Cardiac muscle cell (in vitro differentiated cells and primary cell): ENCODE data around the gene CCDC81. TPM values are rescaled to one million over a fixed set of nuclear protein-coding genes. Genes with fewer than 3 reads are reported as not detected.

Experiments
- DNase-seq, 2 donors: peaks; one replicate each; pipeline versions ENCODE4 v3.0.0 to v3.0.0-alpha.2; 2010 to 2017; ENCODE audit warnings: low read depth in 1 of 2, low spot score in 1 of 2
- H3K27ac ChIP-seq: fragments of 200-600 bp; sonication (generic); 2 replicates; pipeline ENCODE4 v1.5.1; 2016
- H3K27me3 ChIP-seq: fragments of 200-600 bp; sonication (generic); 2 replicates; pipeline ENCODE4 v1.6.0; 2016; ENCODE audit warnings: control low read depth
- H3K36me3 ChIP-seq: fragments of 200-600 bp; sonication (generic); 2 replicates; pipeline ENCODE4 v1.5.1; 2016; ENCODE audit warnings: control low read depth
- H3K4me1 ChIP-seq: fragments of 200-600 bp; sonication (generic); 2 replicates; pipeline ENCODE4 v1.8.1; 2017; ENCODE audit warnings: low read depth, mild to moderate bottlenecking, mixed run types
- H3K4me3 ChIP-seq: fragments of 200-600 bp; sonication (generic); 2 replicates; pipeline ENCODE4 v1.5.1; 2016; ENCODE audit warnings: mild to moderate bottlenecking
- H3K9me3 ChIP-seq: fragments of 200-600 bp; sonication (generic); 2 replicates; pipeline ENCODE4 v1.5.1; 2017; ENCODE audit warnings: low read depth, mild to moderate bottlenecking, control low read depth
- CTCF ChIP-seq: IDR thresholded peaks from 2 replicates; pipeline ENCODE4 v1.5.1; 2012; ENCODE audit warnings: low read depth, mild to moderate bottlenecking, low read length
- polyA plus RNA-seq: library from polyadenylated mRNA; unstranded; fragments of >200 nt; fragmentation: Nextera tagmentation; extraction: Ambion mirVana; gene quantifications from 2 replicates; pipeline ENCODE4 v1.2.1, GENCODE V29; 2016
- total RNA-seq: library from RNA; depleted of rRNA; stranded (reverse); fragments of >200 nt; gene quantifications from 2 replicates; pipeline ENCODE4 v1.2.3, GENCODE V29; 2016

The CCDC81 gene
- total and polyA plus RNA-seq, 2 experiments from 2014 or later = 2.6 to 3.2 TPM

DNA sequence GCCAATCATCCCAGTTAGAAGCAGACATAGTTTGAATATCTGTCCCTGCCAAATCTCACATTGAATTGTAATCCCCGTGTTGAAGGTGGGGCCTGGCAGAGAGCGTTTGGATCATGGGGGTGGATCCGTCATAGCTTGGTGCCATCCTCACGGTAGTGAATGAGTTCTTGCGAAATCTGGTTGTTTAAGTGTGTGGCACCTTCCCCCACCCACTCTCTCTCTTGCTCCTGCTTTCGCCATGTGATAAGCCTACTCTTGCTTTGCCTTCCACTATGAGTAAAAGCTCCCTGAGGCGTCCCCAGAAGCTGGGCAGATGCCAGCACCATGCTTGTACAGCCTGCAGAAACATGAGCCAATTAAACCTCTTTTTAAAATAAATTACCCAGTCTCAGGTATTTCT lies 5.0 kb upstream of the CCDC81 start:
- TF ChIP-seq CTCF = no peak
- Histone ChIP-seq H3K4me1 (no peaks in the 10 kb centered on the region), H3K9me3 (no peaks in the 10 kb centered on the region), H3K4me3 (no peak overlapping the region), H3K27ac (no peak overlapping the region), H3K27me3 (no peaks in the 10 kb centered on the region), H3K36me3 (no peaks in the 10 kb centered on the region)
- DNase-seq = no peak

DNA sequence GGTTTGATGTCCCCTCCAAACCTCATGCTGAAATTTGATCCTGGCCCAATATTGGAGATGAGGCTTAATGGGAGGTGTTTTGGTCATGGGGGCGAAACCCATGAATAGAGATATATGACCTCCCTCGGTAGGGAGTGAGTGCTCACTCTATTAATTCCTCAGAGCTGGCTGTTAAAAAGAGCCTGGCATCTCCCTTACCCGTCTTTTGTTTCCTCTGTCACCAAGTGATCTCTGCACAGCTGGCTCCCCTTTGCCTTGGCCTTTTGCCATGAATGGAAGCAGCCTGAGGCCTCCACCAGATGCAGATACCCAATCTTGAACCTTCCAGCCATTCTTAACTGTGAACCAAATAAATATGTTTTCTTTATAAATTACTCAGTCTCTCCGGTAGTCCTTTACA lies 4.5 kb upstream of the CCDC81 start:
- DNase-seq = no peak
- Histone ChIP-seq H3K27me3 (no peaks in the 10 kb centered on the region), H3K4me3 (no peak overlapping the region), H3K36me3 (no peaks in the 10 kb centered on the region), H3K9me3 (no peaks in the 10 kb centered on the region), H3K4me1 (no peaks in the 10 kb centered on the region), H3K27ac (no peak overlapping the region)
- no peak for TF ChIP-seq CTCF

DNA sequence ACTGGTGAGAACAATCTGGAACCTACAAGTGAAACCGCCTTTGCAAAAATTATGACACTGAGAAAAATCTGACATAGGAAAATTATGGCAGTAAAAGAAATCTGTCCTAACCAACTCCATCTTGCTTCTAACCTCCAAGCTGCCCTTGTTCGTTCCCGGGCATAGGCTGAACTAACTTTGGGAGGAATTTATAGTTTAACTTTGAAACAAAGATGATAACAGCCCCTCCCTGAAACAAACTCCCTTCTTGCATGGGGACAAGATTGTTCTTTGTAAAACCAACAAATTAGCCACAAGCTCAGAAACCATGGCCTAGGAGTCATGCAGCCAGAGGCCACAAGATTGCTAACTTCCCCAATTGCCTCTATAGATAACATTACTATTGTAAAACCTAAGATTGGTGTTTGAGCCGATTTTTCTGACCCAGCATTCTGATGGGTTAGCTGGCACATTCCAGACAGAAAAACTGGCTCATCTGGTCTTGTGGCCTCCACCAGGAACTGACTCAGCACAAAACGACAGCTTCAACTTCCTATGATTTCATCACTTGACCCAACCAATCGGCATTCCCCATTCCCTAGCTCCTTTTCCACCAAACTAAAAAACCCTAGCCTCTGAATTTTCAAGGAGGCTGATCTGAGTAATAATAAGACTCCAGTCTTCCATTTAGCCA lies 3.6 kb upstream of the CCDC81 start:
- H3K27me3 ChIP-seq = no peaks in the 10 kb centered on the region
- H3K36me3 ChIP-seq = no peaks in the 10 kb centered on the region
- no peak overlapping the region for H3K27ac ChIP-seq
- TF ChIP-seq CTCF = no peak
- H3K4me1 ChIP-seq = no peaks in the 10 kb centered on the region
- DNase-seq = peak in 1 of 2 donors; percentile 66
- H3K4me3 ChIP-seq = no peak overlapping the region
- no peaks in the 10 kb centered on the region for H3K9me3 ChIP-seq

GRCh38 chr11:86372041-86372440 lies 2.6 kb upstream of the CCDC81 start:
- H3K27ac ChIP-seq = no peak overlapping the region
- TF ChIP-seq CTCF = no peak

DNA sequence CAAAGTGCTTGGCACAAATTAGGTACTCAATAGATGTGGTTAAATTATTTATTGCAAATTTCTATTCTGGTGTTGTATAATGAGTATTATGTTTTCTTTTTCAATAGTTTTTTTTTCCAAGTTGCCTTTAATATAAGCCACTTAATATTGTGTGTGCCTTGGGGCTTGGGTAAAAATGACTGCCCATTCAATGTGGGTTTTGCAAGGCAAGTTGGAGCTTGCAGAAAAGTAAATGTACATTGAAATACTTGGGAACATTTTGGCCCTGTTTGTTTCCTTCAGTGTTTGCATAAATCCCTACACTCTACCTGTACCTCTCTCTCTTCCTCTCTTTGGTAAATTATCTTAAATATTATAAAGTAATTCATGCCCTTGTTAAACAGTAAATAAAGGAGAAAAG lies 2.1 kb upstream of the CCDC81 start:
- no peak for DNase-seq
- no peaks in the 10 kb centered on the region for H3K36me3 ChIP-seq
- TF ChIP-seq CTCF = no peak
- no peaks in the 10 kb centered on the region for H3K4me1 ChIP-seq
- H3K9me3 ChIP-seq = no peaks in the 10 kb centered on the region
- no peak overlapping the region for H3K4me3 ChIP-seq
- no peaks in the 10 kb centered on the region for H3K27me3 ChIP-seq
- no peak overlapping the region for H3K27ac ChIP-seq

More at GRCh38 chr11:86372041-86372440, 2.6 kb upstream of the CCDC81 start:
- no peak for DNase-seq
- H3K9me3 ChIP-seq = no peaks in the 10 kb centered on the region
- no peaks in the 10 kb centered on the region for H3K36me3 ChIP-seq
- H3K27me3 ChIP-seq = no peaks in the 10 kb centered on the region
- H3K4me1 ChIP-seq = no peaks in the 10 kb centered on the region
- no peak overlapping the region for H3K4me3 ChIP-seq

DNA sequence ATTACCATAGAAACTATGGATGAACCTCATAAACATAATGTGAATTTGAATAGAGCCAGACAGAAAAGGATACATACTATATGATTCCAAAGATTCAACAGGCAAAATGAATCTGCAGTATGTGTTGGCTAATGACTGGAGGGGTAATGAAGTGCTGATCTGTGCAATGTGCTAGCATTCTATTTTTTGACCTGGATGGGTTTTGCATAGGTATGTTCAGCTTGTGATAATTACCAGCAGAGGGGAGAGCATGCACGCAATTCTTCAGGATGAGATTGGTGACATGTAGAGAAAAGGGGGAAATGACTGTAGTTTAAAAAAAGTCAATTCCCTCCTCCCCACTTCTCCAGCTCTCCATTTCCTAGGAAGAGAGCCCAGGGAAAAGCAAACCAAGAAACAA lies 618 bp upstream of the CCDC81 start:
- DNase-seq = peak in 1 of 2 donors; percentile 0
- H3K9me3 ChIP-seq = no peaks in the 10 kb centered on the region
- no peak overlapping the region for H3K4me3 ChIP-seq
- no peaks in the 10 kb centered on the region for H3K27me3 ChIP-seq
- no peaks in the 10 kb centered on the region for H3K36me3 ChIP-seq
- H3K27ac ChIP-seq = no peak overlapping the region
- H3K4me1 ChIP-seq = no peaks in the 10 kb centered on the region
- no peak for TF ChIP-seq CTCF
